ENCODE results near the gene PRKAR2A.
"Not testable (repeated sequence)": the region's sequence is repeated elsewhere in the genome, so short reads cannot be mapped to it uniquely, and the experiment has no call there.

The PRKAR2A gene

DNA sequence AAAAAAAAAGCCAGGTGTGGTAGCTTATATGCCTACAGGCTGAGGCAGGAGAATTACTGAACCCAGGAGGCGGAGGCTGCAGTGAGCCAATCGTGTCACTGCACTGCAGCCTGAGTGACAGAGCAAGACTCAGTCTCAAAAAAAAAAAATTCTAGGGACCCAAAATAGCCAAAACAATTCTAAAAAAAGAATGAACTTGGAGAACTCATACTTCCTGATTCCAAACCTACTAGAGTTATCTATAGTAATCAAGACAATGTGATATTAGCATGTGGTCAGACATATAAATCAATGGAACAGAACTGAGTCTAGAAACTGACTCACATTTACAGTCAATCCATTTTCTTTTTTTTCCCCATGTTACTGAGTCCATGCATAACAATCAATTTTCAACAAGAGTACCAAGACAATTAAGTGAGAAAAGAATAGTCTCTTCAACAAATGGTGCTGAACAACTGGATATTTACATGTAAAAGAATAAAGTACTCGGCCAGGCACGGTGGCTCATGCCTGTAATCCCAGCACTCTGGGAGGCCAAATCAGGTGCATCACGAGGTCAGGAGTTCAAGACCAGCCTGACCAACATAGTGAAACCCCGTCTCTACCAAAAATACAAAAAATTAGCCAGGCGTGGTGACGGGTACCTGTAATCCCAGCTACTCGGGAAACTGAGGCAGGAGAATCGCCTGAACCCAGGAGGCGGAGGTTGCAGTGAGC lies 11.9 kb downstream of the PRKAR2A start:
- DNase-seq, result no peak

DNA sequence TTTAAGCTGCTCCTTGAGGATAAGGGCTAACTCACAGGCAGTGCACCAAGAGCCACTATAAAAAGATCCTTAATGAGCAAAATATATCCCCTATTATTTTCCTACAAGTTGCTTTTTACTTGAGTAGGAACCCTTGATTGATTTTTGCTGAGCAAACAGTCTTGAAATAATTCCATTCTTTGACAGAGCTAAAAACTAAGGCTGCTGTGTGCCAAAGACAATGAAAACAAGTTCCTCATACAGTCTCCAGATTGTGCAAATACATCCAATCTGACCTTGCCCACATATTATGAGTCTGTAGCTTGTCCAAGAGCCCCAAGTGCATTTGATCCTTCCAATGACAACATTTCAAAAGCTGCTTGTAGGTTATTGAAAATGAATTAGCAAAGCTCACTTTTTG lies 15.0 kb downstream of the PRKAR2A start:
- no peak for DNase-seq

DNA sequence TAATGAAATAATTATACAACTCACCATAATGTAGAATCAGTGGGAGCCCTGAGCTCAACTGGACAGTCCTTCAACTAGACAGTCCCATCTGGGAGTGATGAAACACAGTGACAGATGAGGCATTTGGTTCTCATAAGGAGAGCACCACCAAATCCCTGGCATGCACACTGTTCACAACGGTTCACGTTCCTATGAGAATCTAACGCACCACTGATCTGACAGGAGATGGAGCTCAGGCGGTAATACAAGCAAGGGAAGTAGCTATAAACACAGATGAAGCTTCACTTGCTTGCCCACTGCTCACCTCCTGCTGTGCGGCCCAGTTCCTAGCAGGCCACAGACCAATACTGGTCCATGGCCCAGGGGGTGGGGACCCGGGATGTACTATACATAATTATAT lies 17.0 kb downstream of the PRKAR2A start:
- peak; percentile 60 for DNase-seq

DNA sequence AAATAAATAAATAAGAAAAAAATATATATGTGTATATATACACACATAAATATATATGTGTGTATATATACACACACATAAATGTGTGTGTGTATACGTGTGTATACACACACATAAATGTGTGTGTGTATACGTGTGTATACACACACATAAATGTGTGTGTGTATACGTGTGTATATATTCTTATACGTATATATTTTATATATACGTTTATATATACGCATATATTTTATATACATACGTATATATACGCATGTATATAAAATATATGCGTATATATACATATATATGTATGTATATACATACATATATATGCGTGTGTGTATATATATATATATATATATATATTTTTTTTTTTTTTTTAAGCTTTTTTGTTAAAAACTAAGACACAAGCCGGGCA lies 18.1 kb downstream of the PRKAR2A start:
- not testable (repeated sequence) for DNase-seq

DNA sequence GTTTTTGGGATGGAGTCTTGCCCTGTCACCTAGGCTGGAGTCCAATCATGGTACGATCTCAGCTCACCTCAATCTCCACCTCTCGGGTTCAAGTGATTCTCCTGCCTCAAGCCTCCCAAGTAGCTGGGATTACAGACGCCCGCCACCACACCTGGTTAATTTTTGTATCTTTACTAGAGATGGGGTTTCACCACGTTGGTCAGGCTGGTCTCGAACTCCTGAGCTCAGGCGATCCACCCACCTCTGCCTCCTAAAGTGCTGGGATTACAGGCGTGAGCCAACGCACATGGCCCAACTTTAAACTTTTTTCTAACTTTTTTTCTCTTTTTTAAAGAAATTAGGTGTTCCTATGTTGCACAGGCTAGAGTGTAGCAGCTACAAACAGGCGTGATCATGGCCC lies 19.8 kb downstream of the PRKAR2A start:
- DNase-seq, result not testable (repeated sequence)

DNA sequence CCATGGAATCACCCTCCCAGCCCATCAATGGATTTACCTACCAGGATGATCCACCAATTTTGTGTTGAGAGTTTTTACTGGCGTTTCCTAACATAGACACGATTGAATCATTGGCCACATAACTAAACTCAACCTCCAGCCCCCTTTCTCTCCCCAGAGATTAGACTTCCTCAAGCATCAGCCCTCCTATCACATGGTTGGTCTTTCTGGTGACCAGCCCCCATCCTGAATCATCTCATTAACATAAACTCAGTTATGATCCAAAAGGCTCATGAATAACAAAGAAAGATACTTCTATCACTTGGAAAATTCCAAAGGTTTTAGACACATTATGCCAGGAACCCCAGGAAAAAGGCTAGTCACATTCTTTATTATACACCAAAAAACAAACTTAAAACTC lies 21.2 kb downstream of the PRKAR2A start:
- DNase-seq, result no peak

DNA sequence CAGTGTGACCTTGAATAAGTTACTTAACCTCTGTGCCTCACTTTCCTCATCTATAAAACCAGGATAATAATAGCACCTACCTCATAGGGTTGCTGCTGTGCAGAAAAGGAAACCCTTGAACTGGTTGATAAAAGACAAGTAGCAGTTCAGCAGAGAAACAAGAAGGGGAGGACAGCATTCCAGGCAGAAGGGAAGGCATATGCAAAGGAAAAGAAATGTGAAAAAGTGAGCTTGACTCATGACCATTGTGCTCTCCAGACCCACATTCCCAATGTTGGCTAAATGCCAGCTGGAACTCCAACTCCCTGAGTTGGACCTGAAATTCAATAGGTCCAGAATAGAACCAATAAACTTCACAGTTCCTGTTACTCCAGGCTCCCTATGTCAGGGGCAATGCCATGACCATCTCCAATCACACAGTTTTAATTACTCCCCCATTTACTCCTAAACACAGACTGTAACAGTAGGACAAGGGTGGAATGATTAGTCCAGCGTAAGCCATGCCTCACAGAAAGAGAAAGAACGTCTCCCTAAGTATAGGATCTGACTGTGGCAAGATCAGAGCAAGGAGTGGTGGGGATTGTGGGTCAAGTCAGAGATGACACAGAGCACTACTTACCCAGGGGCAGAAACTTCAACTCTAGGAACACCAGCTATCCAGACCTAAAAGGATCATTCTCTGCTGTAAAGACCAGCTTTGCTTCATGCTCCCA lies 26.9 kb downstream of the PRKAR2A start:
- DNase-seq, result no peak

DNA sequence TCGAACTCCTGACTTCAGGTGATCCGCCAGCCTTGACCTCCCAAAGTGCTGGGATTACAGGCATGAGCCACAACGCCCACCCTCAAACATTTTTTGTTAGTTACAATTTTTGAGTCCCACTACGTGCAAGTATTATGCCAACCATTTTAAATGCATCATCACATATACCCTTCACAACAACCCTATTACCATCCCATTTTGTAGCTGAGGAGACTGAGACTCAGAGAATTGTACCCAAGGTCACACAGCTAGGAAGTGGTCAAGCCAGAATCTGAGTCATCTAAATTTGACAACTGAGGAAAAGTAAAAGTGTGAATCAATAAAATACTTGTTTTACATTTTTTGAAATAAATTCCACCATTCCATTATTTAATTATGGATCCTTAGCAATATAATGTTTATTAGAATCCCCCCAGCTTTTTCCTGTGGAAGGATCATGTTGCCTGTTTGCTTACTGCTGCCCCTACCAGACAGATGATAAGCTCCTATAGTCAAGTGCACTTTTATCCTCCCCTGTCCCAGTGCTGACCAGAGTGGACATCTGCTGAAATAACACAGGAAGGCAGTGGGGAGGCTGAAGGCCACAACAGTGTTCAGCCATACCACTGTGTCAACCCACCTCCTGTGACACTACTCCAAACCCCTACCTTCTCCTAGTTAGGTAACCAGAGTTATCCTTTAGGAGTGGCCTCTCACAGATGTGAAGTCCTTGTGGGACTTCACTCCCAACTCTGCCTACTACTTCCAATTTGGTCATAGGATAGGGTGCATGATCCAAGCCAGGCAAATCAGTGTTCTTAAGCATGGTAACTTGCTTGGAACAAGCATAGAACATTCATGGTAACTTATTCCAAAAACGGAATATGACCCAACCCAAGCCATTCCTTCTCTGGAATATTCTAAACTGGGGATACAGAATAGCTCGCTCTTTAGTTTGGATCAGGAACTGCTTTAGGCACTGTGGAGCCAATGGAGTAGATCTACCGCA lies 28.1 kb downstream of the PRKAR2A start:
- DNase-seq, result no peak

DNA sequence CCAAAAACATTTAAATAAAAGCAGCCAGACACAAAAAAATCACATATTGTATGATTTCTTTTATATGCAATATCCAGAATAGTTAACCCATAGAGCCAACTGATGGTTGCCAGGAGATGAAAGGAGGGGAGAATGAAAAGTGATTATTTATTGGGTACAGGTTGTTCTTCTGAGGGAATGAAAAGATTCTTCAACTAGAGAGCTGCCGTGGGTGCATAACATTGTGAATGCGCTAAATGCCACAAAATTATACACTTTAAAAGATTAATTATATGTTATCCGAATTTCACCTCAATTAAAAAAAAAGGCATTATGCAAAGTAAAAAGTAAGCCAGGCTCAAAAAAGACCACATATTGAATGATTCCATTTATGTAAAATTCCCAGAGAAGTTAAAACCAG lies 36.1 kb downstream of the PRKAR2A start:
- DNase-seq, result no peak

DNA sequence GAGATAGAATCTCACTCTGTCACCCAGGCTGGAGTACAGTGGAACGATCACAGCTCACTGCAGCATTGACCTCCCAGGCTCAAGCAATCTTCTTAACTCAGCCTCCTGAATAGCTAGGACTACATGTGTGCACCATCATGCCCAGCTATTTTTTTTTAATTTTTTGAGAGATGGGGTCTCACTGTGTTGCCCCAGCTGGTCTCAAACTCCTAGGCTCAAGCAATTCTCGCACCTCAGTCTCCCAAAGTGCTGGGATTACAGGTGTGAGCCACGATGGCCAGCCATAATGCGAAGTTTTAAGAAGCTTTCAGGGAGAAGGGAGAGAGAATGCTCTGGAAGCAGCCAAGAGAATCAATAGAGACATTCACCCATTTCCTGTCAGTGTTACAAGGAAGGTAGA lies 42.7 kb downstream of the PRKAR2A start:
- no peak for DNase-seq

DNA sequence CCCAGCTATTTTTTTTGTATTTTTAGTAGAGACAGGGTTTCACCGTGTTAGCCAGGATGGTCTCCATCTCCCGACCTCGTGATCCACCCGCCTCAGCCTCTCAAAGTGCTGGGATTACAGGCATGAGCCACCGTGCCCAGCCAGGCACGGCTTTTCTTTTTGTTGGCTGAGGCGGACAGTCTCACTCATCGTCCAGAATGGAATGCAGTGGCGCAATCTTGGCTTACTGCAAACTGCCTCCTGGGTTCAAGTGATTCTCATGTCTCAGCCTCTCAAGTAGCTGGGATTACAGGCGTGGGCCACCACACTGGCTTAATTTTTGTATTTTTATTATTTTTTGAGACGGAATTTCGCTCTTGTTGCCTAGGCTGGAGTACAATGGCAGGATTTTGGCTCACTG lies 46.8 kb downstream of the PRKAR2A start:
- DNase-seq, result not testable (repeated sequence)

DNA sequence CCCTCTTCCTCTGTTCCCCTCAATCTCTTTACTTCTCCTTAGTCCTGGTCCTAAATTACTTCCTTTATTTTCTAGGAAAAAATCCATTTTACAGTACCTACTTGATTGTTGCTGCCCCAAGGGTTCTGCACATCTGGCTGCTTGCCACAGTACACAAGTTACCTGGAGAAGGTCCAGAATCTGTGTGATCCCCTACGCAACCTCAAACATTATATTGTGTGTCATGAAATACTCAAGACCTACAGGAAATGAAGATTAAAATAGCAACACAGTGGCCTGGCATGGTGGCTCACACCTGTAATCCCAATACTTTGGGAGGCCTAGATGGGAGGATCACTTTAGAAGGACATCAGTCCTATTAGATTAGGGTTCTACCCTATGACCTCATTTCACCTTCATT lies 48.7 kb downstream of the PRKAR2A start:
- no peak for DNase-seq

DNA sequence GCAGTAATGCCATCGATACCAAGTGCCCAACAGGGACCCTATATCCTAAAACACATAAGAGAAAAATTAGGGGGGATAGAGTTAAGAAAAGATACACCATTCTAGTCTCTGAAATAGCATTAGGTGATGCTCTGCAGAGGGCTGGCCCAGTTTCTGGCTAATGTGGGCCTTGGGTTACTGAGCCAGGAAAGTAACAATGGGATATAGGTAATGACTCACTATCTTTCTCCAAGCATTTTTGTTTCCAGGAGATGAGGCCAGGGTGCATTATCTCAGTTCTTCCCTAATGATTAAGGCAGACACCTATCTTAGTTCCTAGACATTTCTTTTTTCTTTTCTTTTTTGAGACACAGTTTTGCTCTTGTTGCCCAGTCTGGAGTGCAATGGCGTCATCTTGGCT lies 50.0 kb downstream of the PRKAR2A start:
- DNase-seq, result no peak

DNA sequence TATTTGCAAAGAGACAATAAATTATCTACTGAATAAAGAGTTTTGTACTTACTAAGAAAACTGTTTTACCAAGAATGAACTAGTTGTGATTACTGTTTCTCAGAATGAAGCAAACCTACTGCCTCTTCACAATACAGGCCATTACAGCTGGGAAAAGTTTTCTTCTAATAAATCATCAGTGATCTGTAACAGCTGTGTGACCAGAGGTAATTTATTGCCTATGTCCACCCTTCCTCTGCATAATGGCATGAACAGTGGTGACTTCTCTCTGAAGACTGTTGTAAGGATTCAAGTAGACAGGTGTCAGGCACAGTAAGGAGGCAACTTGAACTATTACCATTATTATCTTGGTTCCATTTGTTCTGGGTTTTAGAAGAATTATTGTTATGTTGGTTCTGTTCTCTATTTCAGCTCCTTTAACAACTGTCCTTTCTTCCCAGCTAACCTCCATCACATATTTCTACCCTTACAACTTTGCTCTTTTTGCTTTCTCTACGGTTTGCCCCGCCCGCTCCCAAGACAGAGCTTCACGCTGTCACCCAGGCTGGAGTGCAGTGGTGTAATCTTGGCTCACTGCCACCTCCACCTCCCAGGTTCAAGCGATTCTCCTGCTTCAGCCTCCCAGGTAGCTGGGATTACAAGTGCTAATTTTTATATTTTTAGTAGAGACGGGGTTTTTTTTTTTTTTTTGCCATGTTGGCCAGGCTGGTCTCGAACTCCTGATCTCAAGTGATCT lies 51.5 kb downstream of the PRKAR2A start:
- no peak for DNase-seq

DNA sequence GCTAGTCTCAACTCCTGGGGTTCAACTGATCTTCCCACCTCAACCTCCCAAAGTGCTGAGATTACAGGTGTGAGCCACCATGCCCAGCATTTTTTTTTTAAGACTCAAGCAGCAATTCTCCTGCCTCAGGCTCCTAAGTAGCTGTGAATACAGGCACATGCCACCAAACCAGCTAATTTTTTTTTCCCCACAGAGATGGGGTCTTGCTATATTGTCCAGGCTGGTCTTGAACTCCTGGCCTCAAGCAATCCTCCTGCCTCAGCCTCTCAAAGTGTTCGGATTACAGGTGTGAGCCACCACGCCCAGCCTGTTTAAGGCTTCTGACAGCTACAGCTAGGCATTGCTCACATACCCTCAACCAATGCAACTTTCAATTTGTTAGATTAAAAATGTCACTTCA lies 54.2 kb downstream of the PRKAR2A start:
- DNase-seq, result not testable (repeated sequence)

DNA sequence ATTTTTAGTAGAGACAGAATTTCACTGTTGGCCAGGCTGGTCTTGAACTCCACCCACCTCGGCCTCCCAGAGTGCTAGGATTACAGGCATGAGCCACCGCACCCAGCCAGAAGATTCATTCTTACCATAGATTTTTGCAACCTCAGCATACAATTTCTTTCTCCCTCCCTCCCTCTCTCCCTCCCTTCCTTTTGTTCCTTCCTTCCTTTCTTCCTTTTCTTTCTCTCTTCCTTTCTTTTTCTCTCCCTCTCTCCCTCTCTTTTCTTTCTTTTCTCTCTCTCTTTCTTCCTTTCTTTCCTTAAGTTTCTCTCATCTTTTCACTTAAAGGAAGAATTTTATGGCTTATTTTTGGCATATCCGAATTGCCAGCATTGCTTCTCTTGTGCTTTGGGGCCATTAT lies 58.0 kb downstream of the PRKAR2A start:
- no peak for DNase-seq

DNA sequence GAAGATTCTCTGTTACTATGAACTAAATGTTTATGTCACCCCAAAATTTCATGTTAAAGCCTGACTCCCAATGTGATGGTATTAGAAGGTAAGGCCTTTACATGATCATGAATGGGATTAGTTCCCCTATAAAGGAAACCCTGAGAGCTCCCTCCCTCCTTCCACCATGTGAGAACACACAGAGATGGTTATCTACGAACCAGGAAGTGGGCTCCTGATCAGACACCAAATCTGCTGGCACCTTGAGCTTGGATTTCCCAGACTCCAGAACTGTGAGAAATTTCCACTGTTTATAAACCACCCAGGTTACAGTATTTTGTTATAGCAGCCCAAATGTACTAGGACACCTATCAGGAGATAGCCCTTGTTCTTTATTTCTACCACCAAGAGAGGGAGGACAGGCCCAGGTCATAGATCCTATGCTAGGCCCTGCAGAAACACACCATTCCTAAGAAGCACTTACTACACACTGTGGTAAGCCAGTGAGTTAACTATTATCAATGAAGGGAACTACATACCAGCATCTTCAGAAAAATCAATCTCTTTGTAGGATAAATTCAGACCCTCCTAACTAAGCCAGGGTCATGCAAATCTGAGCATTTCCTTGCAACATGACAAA lies 59.0 kb downstream of the PRKAR2A start:
- DNase-seq, result no peak

DNA sequence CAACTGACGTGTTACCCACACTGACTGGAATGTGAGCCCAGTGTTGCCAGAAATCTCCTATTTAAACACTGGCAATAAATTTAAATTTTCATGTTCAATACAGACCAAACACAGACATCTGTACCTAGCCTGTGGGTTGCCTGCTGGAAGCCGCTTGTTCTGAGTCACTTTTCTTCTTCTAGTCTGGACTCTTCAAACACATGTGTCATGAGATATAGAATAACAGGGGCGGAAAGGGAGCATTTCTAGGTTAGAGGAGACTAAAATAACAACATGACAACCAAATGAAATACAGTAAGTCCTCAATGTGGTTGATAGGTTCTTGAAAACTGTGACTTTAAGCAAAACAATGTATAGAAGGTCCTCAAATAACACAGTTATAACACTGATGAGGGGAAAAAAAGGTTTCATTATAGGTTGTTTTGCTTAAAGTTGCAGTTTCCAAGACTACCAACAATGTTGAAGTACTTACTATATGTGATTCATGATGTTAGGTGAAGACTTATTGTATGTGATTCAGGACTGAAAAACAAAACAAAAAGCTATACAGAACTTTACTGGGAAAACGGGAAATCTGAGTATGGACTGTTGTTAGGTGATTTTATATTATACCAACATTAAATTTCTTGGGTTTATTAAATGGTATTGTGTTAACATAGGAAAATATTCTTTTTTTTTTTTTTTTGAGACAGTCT lies 63.1 kb downstream of the PRKAR2A start:
- DNase-seq, result no peak

DNA sequence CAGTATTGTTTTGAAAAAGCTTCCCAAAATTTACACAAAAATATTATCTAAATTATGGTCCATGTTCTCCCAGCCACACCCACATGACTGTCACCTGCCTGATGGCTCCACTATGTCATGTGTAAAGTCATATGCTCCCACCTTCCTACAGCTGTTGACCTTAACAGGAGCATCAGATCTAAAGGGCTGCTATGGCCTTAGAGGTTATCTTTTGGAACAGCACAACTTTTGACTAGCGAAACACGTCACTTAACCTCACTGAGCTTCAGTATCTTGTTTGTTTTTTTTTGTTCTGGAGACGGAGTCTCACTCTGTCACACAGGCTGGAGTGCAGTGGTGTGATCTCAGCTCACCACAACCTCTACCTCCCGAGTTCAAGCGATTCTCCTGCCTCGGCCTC lies 64.4 kb downstream of the PRKAR2A start:
- no peak for DNase-seq

DNA sequence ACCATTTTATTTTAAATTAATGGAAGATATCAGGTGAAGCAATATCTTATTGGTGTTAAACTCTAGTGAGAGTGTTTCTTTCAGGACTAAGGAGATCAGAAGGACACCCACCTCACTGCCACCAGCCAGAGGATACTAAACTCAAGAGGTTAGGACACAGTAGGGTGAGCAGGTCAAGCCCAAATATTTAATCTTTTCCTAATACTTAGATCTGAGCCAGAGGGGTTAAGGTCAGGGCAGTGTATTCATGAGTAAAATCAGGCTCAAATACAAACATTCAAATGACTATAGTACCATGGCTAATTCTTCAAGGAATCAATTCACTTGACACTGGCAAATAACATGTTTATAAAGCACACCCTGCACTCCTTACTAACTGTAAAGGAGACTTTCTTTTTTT lies 65.6 kb downstream of the PRKAR2A start:
- DNase-seq, result no peak

DNA sequence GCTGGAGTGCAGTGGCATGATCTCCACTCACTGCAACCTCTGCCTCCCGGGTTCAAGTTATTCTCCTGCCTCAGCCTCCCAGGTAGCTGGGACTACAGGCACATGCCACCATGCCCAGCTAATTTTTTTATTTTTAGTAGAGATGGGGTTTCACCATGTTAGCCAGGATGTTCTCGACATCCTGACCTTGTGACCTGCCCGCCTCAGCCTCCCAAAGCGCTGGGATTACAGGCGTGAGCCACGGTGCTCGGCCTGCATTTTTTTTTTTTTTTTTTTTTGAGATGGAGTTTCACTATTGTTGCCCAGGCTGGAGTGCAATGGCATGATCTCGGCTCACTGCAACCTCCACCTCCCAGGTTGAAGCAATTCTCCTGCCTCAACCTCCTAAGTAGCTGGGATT lies 69.1 kb downstream of the PRKAR2A start:
- not testable (repeated sequence) for DNase-seq

DNA sequence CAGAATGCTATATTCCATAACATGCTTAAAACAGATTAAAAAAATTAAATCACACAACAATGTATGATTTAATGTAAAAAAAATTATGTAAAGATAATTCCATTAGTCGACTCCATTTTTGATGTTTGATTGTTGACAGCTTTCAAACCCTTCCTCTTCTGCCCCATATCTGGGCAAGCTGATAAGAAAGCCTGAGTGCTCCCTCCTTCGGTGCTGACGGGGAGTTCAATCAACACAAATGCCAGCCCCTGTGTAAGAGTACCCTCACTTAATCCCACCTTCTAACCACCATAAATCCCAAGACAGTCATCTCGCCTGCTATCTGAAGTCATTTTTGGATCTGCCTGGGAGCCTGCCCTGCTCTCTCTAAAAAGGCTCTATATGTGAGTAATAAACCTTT lies 70.8 kb downstream of the PRKAR2A start:
- no peak for DNase-seq
